Stimulated activated CD4-positive, alpha-beta T cell treated with anti-CD3 and anti-CD28 coated beads, Interleukin-15, amount 100 ng/mL, for 24 hours (primary cell): Measurements from ENCODE around the gene PXDN.

Experiments used
- DNase-seq: peaks from one replicate; pipeline ENCODE4 v3.0.0-alpha.2; 2020

The PXDN gene

DNA sequence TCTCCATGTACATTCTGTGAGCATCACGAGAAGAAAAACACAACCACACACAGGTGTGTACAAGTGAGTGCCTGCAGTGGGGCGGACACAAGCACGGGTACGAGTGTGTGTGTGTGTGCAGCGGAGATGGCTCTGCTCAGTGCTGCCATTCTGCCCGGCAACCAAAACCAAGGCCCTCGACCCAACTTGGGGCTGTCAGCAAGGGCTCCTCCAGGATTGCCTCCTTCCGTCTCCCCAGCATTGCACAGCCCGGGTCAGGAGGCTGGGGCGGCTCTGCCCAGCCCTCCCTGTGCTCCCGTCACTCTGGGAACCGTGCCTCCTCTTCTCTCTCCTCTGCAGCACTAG, 66.5 kb downstream of the PXDN start:
- DNase-seq: no peak

DNA sequence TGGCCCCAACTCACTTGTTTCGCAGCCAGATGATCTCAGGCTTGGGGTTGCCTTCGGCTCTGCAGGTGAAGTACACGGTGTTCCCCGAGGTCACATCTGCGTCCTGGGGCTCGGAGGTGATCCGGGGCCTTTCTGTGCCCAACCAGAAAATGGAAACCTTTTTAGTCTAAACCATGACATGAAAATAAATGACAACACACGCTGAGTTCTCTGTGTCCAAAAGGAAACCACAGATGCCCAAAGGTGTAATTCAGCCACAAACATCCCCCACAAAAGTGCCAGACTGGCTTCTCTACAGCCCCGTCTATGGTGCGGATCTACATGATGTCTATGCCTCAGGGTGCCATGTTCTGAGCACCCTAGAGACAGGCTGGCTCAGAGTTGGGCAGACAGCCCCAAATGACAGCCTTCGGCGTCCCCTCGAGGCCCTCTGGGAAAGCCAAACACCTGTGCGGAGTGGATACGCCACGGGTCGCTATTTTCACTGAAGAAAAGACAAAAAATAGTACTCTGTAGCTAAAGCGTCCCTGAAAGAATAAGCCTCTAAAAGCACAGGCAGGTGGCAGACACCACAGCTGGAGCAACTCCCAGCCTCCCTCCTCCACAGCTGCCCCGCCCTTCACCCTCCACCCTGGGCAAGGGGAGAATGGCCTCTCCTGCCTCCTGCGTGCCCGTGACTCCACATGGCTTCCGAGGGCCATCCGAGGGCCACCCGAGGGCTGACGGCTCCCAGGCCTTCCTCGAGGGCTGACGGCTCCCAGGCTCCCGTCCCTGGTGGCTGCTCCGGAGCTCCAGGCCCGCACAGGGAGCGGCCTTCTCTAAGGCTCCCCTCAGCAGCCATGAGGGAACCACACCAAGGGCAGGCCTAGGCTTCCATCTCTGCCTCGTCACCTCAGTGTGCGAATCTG, 67.1 kb downstream of the PXDN start:
- no peak for DNase-seq

DNA sequence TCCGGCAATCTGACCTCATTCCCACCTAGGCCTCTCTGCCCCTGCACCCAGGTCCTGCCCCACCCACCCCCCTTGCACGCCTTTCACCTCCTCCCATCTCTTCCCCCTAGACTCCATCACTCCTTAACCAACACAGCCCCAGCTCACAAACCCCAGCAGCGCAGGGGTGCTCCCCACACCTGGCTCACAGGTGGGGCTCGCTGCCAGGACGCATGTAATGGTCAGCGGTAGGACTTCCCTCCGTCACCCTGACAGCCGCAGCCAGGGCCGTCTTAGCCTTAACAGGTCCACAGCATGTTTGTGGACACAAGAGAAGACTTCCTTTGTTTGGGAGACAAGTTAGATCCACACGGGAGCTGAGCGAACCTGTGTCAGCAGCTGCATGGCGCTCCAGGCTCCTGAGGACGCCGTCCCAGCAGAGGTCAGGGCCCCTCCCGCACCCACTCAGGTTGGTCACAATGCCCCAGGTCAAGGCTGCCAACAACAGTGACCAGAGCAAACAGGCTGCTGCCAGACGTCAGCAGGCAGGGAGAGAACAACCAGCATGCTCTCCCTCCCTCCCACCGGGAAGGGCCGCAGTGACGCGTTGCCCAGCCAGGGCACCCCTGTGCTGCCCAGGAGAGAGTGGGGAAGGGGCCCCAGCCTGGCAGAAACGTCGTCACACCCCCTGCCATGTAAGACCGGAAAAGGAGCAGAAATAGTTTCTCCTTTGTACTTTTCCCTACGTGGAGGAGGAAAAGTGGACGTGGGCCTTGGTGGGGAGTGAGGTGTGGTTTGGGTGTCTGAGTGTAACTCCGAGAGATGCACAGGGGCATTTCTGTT, 68.0 kb downstream of the PXDN start:
- DNase-seq: no peak

DNA sequence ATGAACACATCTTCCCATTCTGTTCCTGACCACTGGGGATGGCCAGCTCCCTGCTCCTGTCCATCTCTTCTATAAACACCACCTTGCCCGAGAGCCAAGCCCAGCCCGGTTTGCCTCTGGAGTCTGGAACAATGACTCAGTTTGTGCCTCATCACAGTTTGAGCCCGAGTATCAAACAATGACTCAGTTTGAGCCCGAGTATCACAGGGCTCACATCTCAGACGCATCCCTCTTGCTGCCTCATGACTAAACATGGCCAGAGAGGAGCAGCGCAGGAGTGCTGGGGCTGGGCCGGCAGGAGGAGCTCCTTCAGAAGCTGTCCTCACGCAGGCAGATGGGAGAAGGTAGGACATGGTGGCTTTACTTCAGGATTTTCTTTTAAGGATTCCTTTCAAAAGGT, 68.7 kb downstream of the PXDN start:
- no peak for DNase-seq

DNA sequence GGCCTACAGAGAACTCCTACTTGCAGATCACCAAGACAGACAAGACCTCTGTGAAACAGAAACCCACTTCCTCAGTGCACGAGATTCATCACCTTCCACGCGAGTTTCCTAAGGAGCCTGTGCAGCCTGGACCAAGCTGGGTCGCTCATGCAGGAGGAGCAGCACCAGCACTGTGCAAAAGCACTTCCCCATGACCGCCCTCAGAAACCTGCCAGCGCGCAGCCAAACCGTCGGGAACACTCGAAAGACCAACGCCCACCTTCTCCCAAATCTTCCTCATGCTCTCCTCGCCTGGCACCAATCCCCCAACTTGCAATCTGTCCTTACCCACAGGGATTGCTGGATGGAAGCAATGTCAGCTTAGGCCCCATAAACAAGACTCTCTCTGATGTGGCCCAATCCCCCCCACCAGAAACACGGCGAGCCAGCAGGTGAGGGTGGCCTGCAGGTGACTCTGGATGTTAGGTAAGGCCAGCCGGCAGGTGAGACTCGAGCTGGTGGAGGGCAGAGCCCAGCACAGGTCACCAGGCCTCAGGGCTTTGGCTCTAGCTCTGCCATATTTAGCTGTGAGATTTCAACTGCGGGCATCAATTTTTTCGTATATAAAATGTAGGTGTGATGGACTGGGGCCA, 69.4 kb downstream of the PXDN start:
- DNase-seq: no peak

DNA sequence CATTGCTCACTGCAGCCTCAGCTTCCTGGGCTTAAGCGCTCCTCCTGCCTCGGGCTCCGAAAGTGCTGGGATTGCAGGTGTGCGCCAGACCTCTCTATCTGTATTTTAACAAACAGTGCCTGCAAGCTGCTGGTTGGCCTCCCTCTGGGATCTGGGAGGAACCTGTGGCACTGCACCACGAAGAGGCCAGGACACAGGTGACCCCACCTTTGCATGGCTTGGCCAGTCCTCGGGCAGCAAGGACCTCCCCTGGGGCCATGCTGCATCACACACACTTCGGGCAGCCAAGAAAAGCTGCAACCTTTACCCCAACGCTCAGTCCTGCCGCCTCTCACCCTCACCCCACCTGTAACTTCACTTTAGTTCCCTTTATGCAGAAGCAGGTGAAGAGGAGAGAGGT, 70.0 kb downstream of the PXDN start:
- DNase-seq: no peak

DNA sequence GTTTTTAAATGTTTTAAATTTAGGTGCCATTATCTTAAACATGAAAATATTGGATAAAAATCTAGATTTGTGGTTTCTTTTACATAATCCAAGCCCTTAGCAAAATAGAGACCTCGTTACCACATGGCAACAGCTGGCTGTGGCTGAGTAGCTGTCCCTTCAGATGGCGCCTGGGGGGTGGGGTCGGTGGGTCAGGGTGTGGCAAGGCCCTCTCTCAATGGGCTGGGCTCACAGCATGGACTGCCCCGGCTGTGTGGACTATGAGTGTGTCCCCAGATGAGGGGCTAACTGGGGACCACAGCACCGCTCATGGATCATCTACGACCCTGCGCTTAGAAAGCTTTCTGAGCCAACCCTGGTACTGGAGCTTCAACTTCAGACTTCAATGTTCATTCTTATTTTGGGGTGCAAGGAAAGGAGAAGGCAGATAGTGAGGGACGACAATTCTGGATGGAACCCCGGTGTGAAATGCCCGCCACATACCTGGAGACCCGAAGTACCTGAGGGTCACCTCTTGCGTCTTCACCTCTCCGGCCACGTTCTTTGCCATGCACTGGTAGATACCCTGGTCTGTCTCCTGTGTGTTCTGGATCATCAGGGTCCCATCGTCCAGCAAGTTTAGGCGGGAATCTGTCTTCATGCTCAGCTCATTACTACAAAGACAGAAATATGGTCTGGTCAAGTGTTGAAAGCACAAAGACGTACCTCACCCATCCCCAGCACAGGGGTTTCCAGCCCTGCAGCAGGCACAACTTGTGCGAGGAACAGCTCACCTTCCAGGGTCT, 71.0 kb downstream of the PXDN start:
- DNase-seq: no peak

DNA sequence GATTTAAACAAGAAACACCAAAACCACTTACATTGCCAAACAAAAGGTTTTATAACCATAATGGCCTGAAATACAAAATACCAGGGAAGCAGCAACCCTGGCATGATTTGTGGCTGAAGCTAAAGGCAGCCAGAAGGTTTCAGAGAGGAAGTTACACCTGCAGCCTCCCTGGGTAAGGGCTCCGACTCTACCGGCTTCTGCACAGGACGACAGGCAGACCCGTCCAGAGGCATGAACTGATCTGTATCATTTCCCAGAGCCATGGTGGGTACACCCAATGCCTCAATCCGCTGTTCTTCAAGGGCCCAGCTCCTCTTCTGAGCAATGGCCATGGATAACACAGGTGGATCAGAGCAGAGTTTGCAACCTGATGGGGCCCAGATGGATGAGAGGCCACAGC, 71.6 kb downstream of the PXDN start:
- no peak for DNase-seq

DNA sequence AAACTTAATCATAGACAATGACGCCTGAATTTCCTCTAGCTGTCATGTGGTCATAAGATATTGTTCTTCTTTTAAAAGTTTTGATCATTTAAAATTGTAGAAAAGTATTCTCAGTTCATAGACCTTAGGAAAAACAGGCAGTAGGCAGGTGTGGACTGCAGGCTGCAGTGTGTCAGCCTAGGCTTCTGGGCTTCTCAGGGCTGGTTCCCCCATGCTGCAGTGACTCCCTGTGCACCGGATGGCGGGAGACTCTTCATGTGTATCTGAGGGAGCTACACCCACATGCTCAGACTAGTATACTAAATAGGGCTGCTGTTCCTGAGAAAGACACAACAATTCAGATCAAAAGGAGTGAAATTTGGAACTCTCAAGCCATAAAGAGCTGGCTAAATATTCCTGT, 72.4 kb downstream of the PXDN start:
- no peak for DNase-seq

DNA sequence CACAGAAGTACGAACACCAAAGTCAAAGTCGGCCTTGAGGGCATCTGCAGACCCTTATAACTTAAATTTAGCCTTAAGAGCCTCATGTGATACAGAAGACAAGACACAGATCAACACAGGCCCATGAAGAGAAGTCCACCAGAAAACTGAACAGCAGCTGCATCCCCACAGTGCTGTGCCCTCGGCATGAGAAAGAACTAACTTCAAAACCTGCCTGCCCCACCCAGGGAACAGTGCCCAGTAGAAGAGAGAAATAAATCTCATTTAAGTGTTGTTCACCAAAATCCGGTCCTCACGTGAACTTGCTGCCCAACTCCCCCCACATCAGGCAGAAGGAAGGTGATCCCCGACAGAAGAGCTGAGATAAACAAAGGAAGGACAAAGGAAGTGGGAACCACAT, 73.7 kb downstream of the PXDN start:
- DNase-seq: no peak

DNA sequence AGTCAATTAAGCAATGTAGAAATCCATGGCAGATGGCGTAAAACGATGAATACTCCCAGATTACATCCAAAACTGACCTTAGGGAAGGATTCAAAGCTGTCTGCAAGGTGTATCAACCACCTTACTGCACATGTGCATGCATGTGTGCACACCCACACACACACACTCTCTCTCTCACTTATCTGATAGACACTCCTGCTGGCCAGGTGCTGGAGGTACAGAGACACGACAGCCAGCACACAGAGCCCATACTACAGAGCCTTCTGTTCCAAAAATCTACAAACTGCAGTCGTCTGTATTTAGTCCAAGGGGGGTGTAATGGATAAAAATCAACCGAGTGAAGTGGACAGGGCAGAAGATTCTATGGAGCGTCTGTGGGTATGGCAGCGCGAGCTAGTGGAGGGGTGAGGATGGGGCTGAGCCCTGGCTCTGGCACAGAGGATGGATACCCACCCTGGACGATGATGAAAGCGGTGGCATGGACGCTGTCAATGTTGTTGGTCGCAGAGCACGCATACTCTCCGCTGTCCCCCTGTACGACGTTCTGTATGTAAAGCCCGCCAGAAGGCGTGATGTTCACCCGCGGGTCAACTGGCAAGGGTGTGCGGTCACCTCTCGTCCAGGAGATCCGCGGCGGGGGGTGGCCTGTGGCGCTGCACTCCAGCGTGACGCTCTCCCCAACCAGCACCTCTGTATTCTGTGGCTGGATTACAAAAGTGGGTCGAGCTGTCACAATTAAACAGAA, 78.4 kb downstream of the PXDN start:
- no peak for DNase-seq

DNA sequence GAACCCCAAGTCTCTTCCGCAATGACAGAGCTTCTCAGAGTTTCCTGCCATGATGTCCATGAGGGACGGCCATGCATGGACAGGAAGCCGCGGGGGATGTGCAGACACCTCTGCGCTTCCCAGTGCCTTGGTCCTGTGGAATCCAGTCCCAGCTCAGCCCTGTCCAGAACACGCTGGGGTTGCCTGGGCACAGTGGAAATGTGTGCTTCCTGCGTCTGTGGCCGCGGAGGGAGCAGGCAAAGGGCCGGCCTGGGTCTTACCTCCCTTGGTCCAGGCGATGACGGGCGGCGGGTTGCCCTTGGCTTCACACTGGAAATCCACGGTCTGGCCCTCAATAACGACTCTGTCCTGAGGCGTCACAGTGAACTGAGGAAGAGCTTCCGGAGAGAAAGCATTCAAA, 79.6 kb downstream of the PXDN start:
- no peak for DNase-seq

DNA sequence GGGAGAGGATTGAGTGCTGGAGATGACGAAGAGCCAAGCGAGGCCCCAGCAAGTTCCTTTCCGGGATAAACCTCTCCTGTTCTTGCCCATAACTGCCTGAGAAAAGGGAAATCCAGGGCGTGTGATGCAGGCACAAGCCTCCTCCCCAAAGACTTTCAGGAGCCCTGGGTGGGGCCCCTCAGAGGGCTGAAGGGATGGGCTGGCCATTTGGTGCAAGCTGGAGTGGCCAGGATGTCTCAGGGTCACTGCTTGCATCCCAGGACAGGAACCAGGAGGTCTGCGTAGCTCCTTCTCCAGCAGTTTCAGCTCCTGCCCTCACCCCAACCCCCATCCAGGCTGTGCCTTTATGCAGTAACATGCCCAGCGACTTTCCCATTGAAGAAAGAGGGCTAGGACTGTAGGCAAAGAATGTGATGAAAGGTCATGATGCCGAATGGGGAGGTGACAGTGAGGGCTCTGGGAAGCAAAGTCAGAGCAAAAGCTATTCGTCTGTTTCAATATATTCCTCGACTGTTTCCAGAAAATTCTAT, 80.2 kb downstream of the PXDN start:
- DNase-seq: no peak

DNA sequence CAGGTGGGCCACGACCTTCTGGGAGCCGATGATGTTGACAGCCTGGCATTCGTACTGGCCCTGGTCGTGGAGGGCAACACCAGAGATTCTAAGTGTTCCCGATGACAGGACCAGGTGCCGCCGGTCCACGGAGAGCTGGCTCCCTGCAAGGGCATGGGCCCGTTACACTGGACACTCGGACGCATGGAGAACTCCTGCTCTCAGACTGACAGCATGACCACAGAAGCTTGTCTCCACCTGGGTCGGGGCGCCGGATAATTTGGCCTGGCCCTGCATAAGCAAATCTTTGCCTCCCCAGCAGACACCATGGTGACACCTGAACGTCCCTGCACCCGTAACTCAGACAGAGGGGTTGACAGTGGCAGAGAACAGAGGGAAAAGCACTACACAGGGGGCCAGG, 80.7 kb downstream of the PXDN start:
- no peak for DNase-seq

DNA sequence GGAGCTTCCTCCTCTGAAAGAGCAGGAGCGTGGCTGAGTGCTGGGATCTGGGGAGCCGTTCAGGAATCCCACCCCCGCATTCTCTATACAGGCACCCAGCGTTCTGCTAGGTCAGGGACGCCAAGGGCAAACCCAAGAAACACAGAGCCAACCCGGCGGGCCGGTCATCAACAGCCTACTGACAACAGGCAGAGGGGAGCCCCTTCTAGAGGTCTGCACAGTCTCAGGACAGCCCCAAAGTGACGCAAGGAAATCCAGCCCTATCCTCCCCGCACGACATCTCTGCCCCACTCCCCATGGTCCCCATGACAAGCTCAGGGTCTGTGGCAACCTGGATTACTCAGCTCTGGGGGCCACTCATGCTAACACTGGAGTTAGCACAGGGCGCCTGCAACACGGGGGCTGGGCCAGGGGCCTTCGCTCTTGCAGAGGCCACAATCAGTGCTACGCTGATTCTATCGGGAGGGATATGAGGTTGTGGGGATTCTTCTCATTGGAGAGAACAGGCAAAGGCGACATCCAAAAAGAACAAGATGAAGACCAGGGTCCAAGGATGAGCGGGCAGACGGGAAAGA, 81.6 kb downstream of the PXDN start:
- no peak for DNase-seq

DNA sequence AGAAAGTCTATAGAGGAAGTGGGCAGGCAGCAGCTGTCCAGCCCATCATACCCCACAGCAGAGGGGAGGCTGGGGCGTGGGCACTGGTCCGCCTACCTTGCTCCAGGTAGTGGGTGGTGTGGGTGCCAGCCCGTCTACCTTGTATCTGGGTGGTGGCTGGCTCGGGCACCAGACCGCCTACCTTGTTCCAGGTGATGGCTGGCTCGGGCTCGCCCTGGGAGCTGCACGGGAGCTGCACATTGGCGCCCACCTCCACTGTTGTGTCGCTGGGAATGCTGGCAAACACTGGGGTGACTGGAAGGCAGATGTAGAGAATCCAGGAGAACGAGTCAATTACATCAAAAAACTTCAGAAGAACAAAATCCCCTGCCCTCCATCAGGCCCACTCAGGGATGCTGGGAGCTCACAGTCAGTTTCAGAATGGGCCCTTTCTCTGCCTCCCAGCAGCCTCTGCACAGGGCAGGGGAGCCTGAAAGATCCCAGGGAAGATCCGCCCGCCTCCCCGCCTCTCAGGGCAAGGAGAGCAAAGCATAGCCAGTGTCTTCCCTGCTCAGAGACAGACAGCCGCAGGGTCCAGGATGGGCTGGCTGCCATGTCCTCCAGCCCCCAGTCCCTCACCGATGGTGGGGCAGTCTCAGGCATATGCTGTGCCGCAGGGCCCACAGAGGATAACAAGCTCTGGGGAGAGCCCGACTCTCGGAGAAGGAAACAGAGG, 82.3 kb downstream of the PXDN start:
- no peak for DNase-seq

DNA sequence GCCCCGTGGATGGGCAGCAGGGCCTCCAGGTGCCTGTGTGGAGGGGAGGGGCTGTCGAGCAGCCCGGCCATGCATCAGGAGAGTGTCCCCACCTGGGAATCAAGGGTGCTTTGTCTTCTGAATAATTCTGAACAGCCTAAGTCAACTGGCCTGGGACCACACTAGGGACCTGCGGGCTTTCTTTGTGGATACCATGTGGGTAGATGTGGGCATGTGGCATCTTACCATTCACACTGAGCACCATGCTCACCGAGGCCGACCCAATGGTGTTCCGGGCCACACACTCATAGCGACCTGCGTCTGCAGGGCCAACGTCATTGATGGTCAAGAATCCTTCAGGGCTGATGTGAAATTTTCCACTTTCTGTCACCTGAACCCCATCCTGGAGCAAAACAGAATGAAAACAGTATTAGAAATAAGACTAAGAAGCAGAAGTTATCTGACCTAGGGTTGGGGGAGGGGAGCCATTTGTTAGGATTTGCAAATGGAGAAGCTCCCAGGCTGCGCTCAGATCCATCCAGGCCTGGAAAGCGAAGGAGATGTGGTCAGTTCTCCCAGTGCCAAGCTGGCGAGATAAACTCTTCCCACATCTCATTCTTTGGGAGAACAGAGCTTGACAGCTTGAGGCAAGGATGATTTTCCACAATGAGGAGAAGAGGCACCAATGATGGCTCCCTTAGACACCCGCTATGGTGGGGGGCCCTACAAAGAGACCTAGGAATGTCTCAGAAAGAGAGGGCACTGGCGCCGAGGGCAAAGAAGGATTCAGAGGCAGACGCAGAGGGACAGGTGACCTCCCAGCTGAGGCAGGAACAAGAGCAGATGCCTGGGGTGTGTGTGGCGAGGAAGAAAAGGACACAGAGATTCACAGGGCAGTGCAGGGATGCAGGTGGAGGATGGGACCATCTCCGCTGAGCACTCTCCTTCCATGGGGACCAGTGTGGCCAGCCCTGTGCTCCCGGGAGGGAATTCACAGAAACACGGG, 83.4 kb downstream of the PXDN start:
- no peak for DNase-seq

DNA sequence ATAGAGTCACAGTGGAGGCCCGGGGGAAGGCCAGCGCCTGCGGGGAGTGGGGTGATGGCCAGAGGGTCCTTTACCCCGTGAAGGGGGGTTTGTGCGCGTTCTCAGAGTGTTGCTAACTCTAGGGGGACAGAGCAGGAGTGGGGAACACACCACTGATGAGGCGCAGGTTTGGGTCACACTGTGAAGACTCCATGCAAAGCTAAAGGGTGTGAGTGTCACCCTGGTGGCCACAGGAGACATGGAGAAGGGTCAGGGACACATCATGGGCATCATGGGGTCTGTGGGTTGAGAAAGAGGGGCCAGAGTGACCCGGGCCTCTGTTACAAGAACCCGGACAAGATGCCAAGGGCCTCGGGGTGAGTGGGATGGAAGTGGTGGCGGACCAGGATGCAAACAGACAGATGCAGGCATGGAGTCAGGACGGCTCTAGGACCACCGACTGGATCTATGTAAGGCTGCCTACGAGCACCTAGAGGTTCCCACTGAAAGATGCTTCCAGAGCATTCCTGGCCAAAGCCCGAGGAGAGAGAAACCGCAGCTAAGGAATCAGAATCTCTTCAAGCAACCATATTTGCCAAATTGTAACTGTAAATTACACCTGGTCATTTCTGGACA, 84.3 kb downstream of the PXDN start:
- no peak for DNase-seq
